GM19240 (cell line): ENCODE measurements around the gene CBLL1.

Experiments
- DNase-seq: peaks from one replicate; pipeline ENCODE4 v3.0.0; 2011; ENCODE audit warnings: low spot score; ENCODE audit not compliant: insufficient read length

Gene CBLL1

GRCh38 chr7:107742678-107743566, 1.0 kb upstream of the CBLL1 start:
- DNase-seq = peak; percentile 17

- DNase-seq = peak; percentile 27
These were observed 406 bp downstream of the CBLL1 start for GRCh38 chr7:107744345-107744750.

- no peak for DNase-seq
These were observed 2.1 kb downstream of the CBLL1 start for GRCh38 chr7:107746006-107746405.

- DNase-seq = no peak
These were observed 7.2 kb downstream of the CBLL1 start for GRCh38 chr7:107751113-107751512.

- DNase-seq = no peak
These were observed 10.7 kb downstream of the CBLL1 start for GRCh38 chr7:107754642-107755041.

GRCh38 chr7:107758667-107759066, 14.7 kb downstream of the CBLL1 start:
- no peak for DNase-seq

GRCh38 chr7:107767391-107767790, 23.4 kb downstream of the CBLL1 start:
- no peak for DNase-seq

- no peak for DNase-seq
These were observed 24.3 kb downstream of the CBLL1 start for GRCh38 chr7:107768263-107768662.

GRCh38 chr7:107773027-107773426, 29.1 kb downstream of the CBLL1 start:
- DNase-seq = no peak

GRCh38 chr7:107777702-107778101, 33.8 kb downstream of the CBLL1 start:
- no peak for DNase-seq

- no peak for DNase-seq
These were observed 34.3 kb downstream of the CBLL1 start for GRCh38 chr7:107778283-107778682.

GRCh38 chr7:107779647-107780099, 35.7 kb downstream of the CBLL1 start:
- no peak for DNase-seq

- no peak for DNase-seq
These were observed 38.4 kb downstream of the CBLL1 start for GRCh38 chr7:107782374-107782773.

GRCh38 chr7:107783648-107784047, 39.7 kb downstream of the CBLL1 start:
- no peak for DNase-seq

- no peak for DNase-seq
These were observed 41.2 kb downstream of the CBLL1 start for GRCh38 chr7:107785170-107785569.

GRCh38 chr7:107785926-107786325, 42.0 kb downstream of the CBLL1 start:
- no peak for DNase-seq

GRCh38 chr7:107788216-107788615, 44.3 kb downstream of the CBLL1 start:
- no peak for DNase-seq

- no peak for DNase-seq
These were observed 44.7 kb downstream of the CBLL1 start for GRCh38 chr7:107788662-107789061.

- DNase-seq = no peak
These were observed 45.7 kb downstream of the CBLL1 start for GRCh38 chr7:107789647-107790046.

- DNase-seq = no peak
These were observed 48.4 kb downstream of the CBLL1 start for GRCh38 chr7:107792364-107792763.

GRCh38 chr7:107799647-107800264, 55.8 kb downstream of the CBLL1 start:
- DNase-seq = no peak

- DNase-seq = no peak
These were observed 59.2 kb downstream of the CBLL1 start, which contains the start of gene SLC26A3 for GRCh38 chr7:107803009-107803610. SLC26A3 (minus strand) TSS chr7:107803223; CDS start chr7:107794509, 8,714 bp downstream.
